Measurements from ENCODE around the gene SUCLG2. TPM values are rescaled to one million over a fixed set of nuclear protein-coding genes. Genes with fewer than 3 reads are reported as not detected.

The SUCLG2 gene
- total and polyA plus RNA-seq, 9 donors: 24.8 to 75.2 (median 40.1) TPM

GRCh38 chr3:67522081-67522480 lies 132.3 kb downstream of the SUCLG2 start:
- intact Hi-C loops (cut with DNase I): no loop called here
- no peak overlapping the region for H3K4me3 ChIP-seq
- H3K27me3 ChIP-seq: no peaks in the 10 kb centered on the region
- H3K4me1 ChIP-seq (ENCODE audit: insufficient read depth): no peaks in the 10 kb centered on the region
- H3K36me3 ChIP-seq: no peaks in the 10 kb centered on the region
- no peak for TF ChIP-seq EP300 (IDR thresholded peaks at IDR 0.05)
- TF ChIP-seq CTCF (IDR thresholded peaks at IDR 0.05): no peak
- TF ChIP-seq POLR2A (IDR thresholded peaks at IDR 0.05): no peak
- no peak overlapping the region for H3K27ac ChIP-seq
- no peaks in the 10 kb centered on the region for H3K9me3 ChIP-seq
- 90 to 95% (median 91%) methylated on average over 4 of the region's 4 CpGs for WGBS, 3 donors
- DNase-seq: no peak

GRCh38 chr3:67521053-67521646 lies 133.3 kb downstream of the SUCLG2 start:
- Histone ChIP-seq H3K36me3 (no peaks in the 10 kb centered on the region), H3K4me3 (no peak overlapping the region), H3K4me1 (ENCODE audit: insufficient read depth) (no peaks in the 10 kb centered on the region), H3K9me3 (no peaks in the 10 kb centered on the region), H3K27me3 (no peaks in the 10 kb centered on the region), H3K27ac (no peak overlapping the region)
- WGBS, 3 donors: 76 to 83% (median 81%) methylated on average over 5 of the region's 5 CpGs
- TF ChIP-seq POLR2A (IDR thresholded peaks at IDR 0.05) (no peak), EP300 (IDR thresholded peaks at IDR 0.05) (no peak), CTCF (IDR thresholded peaks at IDR 0.05) (no peak)
- intact Hi-C loops (cut with DNase I): no loop called here
- DNase-seq: no peak

- Histone ChIP-seq H3K27ac (no peak overlapping the region), H3K36me3 (no peaks in the 10 kb centered on the region), H3K4me1 (ENCODE audit: insufficient read depth) (no peaks in the 10 kb centered on the region), H3K4me3 (no peak overlapping the region), H3K27me3 (no peaks in the 10 kb centered on the region), H3K9me3 (no peaks in the 10 kb centered on the region)
- TF ChIP-seq EP300 (IDR thresholded peaks at IDR 0.05): no peak
- TF ChIP-seq POLR2A (IDR thresholded peaks at IDR 0.05): no peak
- TF ChIP-seq CTCF (IDR thresholded peaks at IDR 0.05): no peak
- intact Hi-C loops (cut with DNase I): no loop called here
- no peak for DNase-seq
- WGBS, 3 donors: 92 to 93% (median 92%) methylated on average over 4 of the region's 4 CpGs
Measured at GRCh38 chr3:67518236-67518635, 136.2 kb downstream of the SUCLG2 start.

GRCh38 chr3:67517781-67518180 lies 136.6 kb downstream of the SUCLG2 start:
- no peak for DNase-seq
- H3K4me1 ChIP-seq (ENCODE audit: insufficient read depth): no peaks in the 10 kb centered on the region
- intact Hi-C loops (cut with DNase I): no loop called here
- WGBS, 3 donors: 71 to 86% (median 72%) methylated on average over 2 of the region's 2 CpGs
- no peaks in the 10 kb centered on the region for H3K27me3 ChIP-seq
- H3K27ac ChIP-seq: no peak overlapping the region
- no peaks in the 10 kb centered on the region for H3K36me3 ChIP-seq
- no peaks in the 10 kb centered on the region for H3K9me3 ChIP-seq
- H3K4me3 ChIP-seq: no peak overlapping the region
- TF ChIP-seq POLR2A (IDR thresholded peaks at IDR 0.05): no peak
- TF ChIP-seq EP300 (IDR thresholded peaks at IDR 0.05): no peak

- intact Hi-C loops (cut with DNase I): no loop called here
- Histone ChIP-seq H3K4me3 (no peak overlapping the region), H3K36me3 (no peaks in the 10 kb centered on the region), H3K27ac (no peak overlapping the region), H3K9me3 (no peaks in the 10 kb centered on the region), H3K4me1 (ENCODE audit: insufficient read depth) (no peaks in the 10 kb centered on the region), H3K27me3 (no peaks in the 10 kb centered on the region)
- WGBS, 3 donors: 74 to 85% (median 75%) methylated on average over 2 of the region's 2 CpGs
- DNase-seq: no peak
- TF ChIP-seq POLR2A (IDR thresholded peaks at IDR 0.05) (no peak), CTCF (IDR thresholded peaks at IDR 0.05) (no peak), EP300 (IDR thresholded peaks at IDR 0.05) (no peak)
Measured at GRCh38 chr3:67516496-67516895, 137.9 kb downstream of the SUCLG2 start.
